Measurements from ENCODE around the gene DNTTIP2.
"Not testable (repeated sequence)": the region's sequence is repeated elsewhere in the genome, so short reads cannot be mapped to it uniquely, and the experiment has no call there.

The DNTTIP2 gene

GRCh38 chr1:93855983-93856382 lies 23.0 kb downstream of the DNTTIP2 start:
- not testable (repeated sequence) for ATAC-seq; H3K4me3 Mint-ChIP-seq; H3K27ac Mint-ChIP-seq; H3K36me3 Mint-ChIP-seq (ENCODE audit: low read depth); DNase-seq; H3K9me3 Mint-ChIP-seq; H3K4me1 Mint-ChIP-seq
- H3K27me3 Mint-ChIP-seq, result peaks cover 15% of the 10 kb centered on the region

DNA sequence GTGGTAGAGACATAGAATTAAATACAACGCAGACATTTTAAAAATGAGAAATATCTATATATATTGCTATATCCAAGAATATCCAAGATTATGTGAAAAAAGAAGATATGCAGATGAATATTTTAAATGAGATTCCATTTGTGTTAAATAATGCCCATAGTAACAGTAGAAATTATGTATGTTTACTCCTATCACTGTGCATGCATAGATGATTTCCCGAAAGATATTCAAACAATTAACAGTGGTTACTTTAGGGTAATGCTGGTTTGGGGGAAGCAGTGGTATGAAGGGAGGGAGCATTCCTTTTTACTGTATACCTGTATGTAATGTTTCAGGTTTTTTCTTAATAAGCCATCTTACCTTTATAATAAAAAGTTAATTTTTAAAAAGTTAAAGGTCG lies 25.1 kb downstream of the DNTTIP2 start:
- Mint-ChIP-seq H3K9me3 (no peaks in the 10 kb centered on the region), H3K27me3 (peaks cover 15% of the 10 kb centered on the region), H3K36me3 (ENCODE audit: low read depth) (peaks cover 2% of the 10 kb centered on the region), H3K4me1 (peaks cover 4% of the 10 kb centered on the region), H3K4me3 (no peak overlapping the region), H3K27ac (no peak overlapping the region)
- ATAC-seq (no peak), DNase-seq (no peak)

GRCh38 chr1:93851878-93852277 lies 27.1 kb downstream of the DNTTIP2 start:
- Mint-ChIP-seq H3K27ac (no peak overlapping the region), H3K9me3 (no peaks in the 10 kb centered on the region), H3K36me3 (ENCODE audit: low read depth) (peaks cover 2% of the 10 kb centered on the region), H3K4me1 (peaks cover 16% of the 10 kb centered on the region), H3K27me3 (peaks cover 17% of the 10 kb centered on the region), H3K4me3 (no peak overlapping the region)
- ATAC-seq (no peak), DNase-seq (no peak)

DNA sequence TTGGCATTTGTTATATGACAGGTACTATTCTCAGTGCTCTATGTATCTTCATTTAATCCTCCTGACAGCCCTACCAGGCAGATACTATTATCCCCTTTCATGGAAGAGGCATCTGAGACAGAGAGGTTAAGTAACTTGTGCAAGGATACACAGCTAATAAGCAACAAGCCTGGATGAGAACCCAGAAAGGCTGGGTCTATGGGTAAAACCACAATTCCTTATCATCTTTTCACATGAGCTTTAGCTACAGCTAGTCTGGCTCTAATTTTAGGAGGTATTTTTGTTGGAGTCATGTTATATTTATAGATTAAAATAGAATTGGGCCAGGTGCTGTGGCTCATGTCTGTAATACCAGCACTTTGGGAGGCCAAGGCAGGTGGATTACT lies 27.7 kb downstream of the DNTTIP2 start:
- no peak for ATAC-seq
- Mint-ChIP-seq H3K36me3 (ENCODE audit: low read depth) (peaks cover 2% of the 10 kb centered on the region), H3K9me3 (no peaks in the 10 kb centered on the region), H3K27ac (no peak overlapping the region), H3K27me3 (peaks cover 17% of the 10 kb centered on the region), H3K4me3 (no peak overlapping the region), H3K4me1 (peaks cover 16% of the 10 kb centered on the region)
- DNase-seq, result no peak

DNA sequence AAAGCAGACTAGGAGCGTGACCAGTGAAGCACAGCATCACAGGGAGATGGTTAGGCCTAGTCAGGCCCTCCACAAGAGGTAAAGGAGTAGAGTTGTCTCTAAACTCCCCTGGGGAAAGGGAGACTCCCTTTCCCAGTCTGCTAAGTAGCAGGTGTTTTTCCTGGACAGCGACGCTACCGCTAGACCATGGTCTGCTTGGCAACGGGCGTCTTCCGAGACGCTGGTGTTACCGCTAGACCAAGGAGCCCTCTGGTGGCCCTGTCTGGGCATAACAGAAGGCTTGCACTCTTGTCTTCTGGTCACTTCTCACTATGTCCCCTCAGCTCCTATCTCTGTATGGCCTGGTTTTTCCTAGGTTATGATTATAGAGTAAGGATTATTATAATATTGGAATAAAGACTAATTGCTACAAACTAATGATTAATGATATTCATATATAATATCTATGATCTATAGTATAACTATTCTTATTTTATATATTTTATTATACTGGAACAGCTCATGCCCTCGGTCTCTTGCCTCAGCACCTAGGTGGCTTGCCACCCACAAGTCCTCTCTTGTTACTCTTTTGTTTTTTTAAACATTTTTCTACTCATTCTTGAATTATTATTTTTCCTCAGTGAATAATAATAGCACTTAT lies 28.2 kb downstream of the DNTTIP2 start:
- not testable (repeated sequence) for ATAC-seq; H3K27ac Mint-ChIP-seq; H3K4me3 Mint-ChIP-seq; H3K9me3 Mint-ChIP-seq; H3K36me3 Mint-ChIP-seq (ENCODE audit: low read depth)
- Mint-ChIP-seq H3K27me3 (peaks cover 17% of the 10 kb centered on the region), H3K4me1 (peaks cover 19% of the 10 kb centered on the region)
- DNase-seq, result peak; percentile 62

- no peak for DNase-seq
- ATAC-seq, result no peak
- H3K4me1 Mint-ChIP-seq, result peaks cover 37% of the 10 kb centered on the region
Observed at GRCh38 chr1:93848350-93848883, 30.6 kb downstream of the DNTTIP2 start.

GRCh38 chr1:93847811-93848288 lies 31.2 kb downstream of the DNTTIP2 start:
- Mint-ChIP-seq H3K9me3 (no peaks in the 10 kb centered on the region), H3K4me1 (peaks cover 37% of the 10 kb centered on the region), H3K36me3 (ENCODE audit: low read depth) (peaks cover under 1% of the 10 kb centered on the region), H3K4me3 (peak overlapping the region; percentile 85), H3K27me3 (peaks cover 5% of the 10 kb centered on the region), H3K27ac (peak overlapping the region; percentile 92)
- peak; percentile 57 for DNase-seq
- peak; percentile 23 for ATAC-seq

More at GRCh38 chr1:93848350-93848883, 30.6 kb downstream of the DNTTIP2 start:
- H3K27ac Mint-ChIP-seq, result peak overlapping the region; percentile 92
- H3K9me3 Mint-ChIP-seq, result no peaks in the 10 kb centered on the region
- H3K4me3 Mint-ChIP-seq, result peak overlapping the region; percentile 85
- H3K27me3 Mint-ChIP-seq, result peaks cover 8% of the 10 kb centered on the region
- peaks cover 2% of the 10 kb centered on the region for H3K36me3 Mint-ChIP-seq (ENCODE audit: low read depth)

- DNase-seq, result peak; percentile 87
- Mint-ChIP-seq H3K4me1 (peaks cover 37% of the 10 kb centered on the region), H3K27ac (peak overlapping the region; percentile 92), H3K27me3 (peaks cover 4% of the 10 kb centered on the region), H3K9me3 (no peaks in the 10 kb centered on the region), H3K36me3 (ENCODE audit: low read depth) (no peaks in the 10 kb centered on the region), H3K4me3 (peak overlapping the region; percentile 85)
- ATAC-seq, result peak; percentile 77
Observed at GRCh38 chr1:93846992-93847810, 31.8 kb downstream of the DNTTIP2 start.

DNA sequence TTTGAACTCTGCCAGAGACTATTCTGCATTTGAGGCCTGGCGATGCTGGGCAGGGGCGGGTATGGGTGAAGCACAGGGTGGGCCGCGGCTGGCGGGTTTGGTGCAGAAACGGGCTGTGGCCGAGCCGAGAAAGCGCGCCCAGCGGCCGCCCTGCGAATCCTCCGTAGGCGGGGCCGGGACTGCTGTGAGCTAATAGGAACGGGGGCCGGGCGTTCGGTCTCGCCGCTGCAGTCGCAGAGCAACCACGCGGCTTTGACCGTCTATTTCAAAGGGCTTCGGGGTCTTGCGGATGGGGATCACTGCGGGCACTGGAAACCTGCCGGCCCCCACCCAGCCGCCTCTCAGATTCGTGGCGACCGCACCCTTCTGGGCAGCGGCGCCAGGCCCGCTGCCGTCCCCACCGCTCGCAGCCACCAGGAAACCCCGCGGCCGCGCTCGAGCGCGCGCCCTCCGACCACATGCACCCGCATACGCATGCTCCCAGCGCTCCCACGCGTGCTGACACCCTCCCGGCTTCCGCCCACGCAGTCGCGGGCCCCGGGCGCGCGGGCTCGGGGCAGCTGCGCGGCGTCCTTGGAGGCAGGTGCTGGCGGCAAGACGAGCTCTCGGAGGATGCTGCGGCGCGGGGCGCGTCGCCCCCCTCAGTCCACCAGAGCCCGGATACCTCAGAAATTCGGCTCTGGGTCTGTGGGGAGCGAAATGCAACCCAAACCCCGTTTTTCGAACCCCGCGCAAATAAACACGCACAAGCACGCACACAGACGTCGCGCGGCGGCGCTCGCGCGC lies 32.6 kb downstream of the DNTTIP2 start:
- DNase-seq, result peak; percentile 82
- peaks cover 4% of the 10 kb centered on the region for H3K27me3 Mint-ChIP-seq
- H3K4me3 Mint-ChIP-seq, result peak overlapping the region; percentile 85
- peaks cover 37% of the 10 kb centered on the region for H3K4me1 Mint-ChIP-seq
- peak; percentile 47 for ATAC-seq
- no peaks in the 10 kb centered on the region for H3K9me3 Mint-ChIP-seq
- H3K36me3 Mint-ChIP-seq (ENCODE audit: low read depth), result no peaks in the 10 kb centered on the region
- peak overlapping the region; percentile 87 for H3K27ac Mint-ChIP-seq

DNA sequence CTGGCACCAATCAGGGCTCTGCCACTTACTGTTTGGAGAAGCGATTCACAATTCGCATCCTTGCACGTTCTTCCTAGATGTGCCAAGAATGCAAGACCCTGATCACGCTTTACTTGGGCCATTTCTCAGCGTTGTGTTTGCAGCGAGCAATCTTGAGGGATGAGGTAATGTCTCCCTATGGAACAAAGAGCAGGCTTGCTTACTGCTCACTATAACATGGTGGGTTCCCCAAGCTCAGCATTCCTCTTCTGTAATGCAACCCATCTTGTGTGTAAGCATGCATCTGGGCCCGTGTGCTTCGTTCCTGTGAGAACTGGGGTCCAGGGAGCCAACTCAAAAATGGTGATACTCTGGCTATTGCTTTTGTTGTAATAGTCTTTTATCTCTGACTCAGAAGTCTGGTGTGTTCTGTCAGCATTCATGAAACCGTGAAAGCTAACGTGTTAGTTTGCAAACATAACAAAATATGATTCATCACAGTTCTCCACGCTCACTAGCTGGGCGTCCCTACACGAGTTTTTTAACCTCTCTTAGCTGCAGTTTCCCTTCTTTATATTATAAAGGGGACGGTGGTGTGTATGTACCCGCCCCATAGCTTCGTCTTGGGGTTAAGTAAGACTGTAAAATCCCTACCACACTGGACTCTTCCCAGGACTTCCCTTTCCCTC lies 33.3 kb downstream of the DNTTIP2 start:
- Mint-ChIP-seq H3K27ac (peak overlapping the region; percentile 87), H3K27me3 (peaks cover 4% of the 10 kb centered on the region), H3K4me3 (peak overlapping the region; percentile 85), H3K4me1 (peaks cover 37% of the 10 kb centered on the region), H3K9me3 (no peaks in the 10 kb centered on the region), H3K36me3 (ENCODE audit: low read depth) (no peaks in the 10 kb centered on the region)
- peak; percentile 57 for ATAC-seq
- no peak for DNase-seq

GRCh38 chr1:93844262-93845045 lies 34.6 kb downstream of the DNTTIP2 start:
- H3K27ac Mint-ChIP-seq, result no peak overlapping the region
- H3K36me3 Mint-ChIP-seq (ENCODE audit: low read depth), result no peaks in the 10 kb centered on the region
- H3K4me1 Mint-ChIP-seq, result peaks cover 33% of the 10 kb centered on the region
- no peaks in the 10 kb centered on the region for H3K9me3 Mint-ChIP-seq
- peaks cover 4% of the 10 kb centered on the region for H3K27me3 Mint-ChIP-seq
- no peak overlapping the region for H3K4me3 Mint-ChIP-seq
- ATAC-seq (no peak), DNase-seq (peak; percentile 12)

DNA sequence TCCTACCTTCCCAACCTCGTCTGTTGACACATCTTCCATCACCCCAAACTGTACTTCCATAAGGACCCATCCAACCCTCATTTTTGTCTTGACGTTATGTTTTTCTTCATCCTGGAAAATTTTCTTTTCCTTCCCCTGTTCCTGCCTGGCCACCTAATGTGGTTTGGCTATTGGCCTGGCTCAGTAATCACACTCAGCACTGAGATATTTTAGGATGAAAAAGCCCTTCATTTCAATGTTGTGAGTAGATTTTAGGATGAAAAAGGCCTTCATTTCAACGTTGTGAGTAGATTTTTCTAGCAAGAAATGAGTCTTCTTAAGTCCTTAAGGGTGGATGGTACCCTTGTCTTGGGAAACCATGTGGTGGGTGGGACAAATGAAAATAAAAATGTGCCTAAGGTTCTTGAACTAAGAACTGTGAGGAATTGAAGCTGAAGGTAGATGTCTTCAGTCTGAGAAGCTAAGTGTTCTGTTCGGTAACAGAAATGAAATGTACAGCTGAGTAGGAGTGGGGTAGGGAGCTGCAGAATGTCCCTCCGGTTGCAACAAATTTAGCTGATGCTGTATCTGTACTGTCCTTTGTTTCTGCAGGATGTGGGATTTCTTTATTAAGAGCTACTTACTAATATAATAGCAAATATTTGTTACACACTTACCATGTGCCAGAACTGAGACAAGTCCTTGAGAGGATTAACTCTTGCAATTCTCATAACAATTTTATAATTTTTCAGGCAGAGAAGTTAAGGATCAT lies 36.1 kb downstream of the DNTTIP2 start:
- no peaks in the 10 kb centered on the region for H3K9me3 Mint-ChIP-seq
- H3K4me1 Mint-ChIP-seq, result peaks cover 28% of the 10 kb centered on the region
- no peak overlapping the region for H3K27ac Mint-ChIP-seq
- ATAC-seq (no peak), DNase-seq (no peak)
- no peaks in the 10 kb centered on the region for H3K36me3 Mint-ChIP-seq (ENCODE audit: low read depth)
- no peak overlapping the region for H3K4me3 Mint-ChIP-seq
- peaks cover 4% of the 10 kb centered on the region for H3K27me3 Mint-ChIP-seq

GRCh38 chr1:93841771-93842170 lies 37.2 kb downstream of the DNTTIP2 start:
- ATAC-seq (no peak), DNase-seq (no peak)
- Mint-ChIP-seq H3K27ac (no peak overlapping the region), H3K36me3 (ENCODE audit: low read depth) (no peaks in the 10 kb centered on the region), H3K4me1 (peaks cover 21% of the 10 kb centered on the region), H3K27me3 (no peaks in the 10 kb centered on the region), H3K4me3 (no peak overlapping the region), H3K9me3 (no peaks in the 10 kb centered on the region)
